ENCODE measurements around the gene ATP10D. TPM values are rescaled to one million over a fixed set of nuclear protein-coding genes. Genes with fewer than 3 reads are reported as not detected.

The ATP10D gene
- total RNA-seq, 1 donor from 2014 or later: 25.2 TPM

DNA sequence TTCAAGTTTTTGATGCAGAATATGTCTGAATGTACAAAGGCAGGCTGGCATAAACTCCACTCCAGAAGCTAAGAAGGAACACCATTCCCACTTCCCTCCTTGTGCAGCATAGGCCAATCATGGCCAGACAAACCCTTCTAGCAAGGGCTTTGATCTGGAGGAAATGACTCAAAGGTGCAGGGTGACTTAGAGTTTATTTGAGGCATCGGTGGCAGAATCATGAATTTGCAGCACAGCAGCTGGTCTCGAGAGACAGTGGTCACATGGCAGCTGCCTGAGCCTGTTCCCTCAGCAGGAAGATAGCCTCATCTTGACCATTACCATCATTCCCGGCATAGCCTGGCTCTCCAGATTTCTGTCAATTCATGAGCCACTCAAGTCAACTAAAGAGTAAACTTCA lies 154.5 kb downstream of the ATP10D start:
- no peak for ATAC-seq
- TF ChIP-seq, protein P1, sequence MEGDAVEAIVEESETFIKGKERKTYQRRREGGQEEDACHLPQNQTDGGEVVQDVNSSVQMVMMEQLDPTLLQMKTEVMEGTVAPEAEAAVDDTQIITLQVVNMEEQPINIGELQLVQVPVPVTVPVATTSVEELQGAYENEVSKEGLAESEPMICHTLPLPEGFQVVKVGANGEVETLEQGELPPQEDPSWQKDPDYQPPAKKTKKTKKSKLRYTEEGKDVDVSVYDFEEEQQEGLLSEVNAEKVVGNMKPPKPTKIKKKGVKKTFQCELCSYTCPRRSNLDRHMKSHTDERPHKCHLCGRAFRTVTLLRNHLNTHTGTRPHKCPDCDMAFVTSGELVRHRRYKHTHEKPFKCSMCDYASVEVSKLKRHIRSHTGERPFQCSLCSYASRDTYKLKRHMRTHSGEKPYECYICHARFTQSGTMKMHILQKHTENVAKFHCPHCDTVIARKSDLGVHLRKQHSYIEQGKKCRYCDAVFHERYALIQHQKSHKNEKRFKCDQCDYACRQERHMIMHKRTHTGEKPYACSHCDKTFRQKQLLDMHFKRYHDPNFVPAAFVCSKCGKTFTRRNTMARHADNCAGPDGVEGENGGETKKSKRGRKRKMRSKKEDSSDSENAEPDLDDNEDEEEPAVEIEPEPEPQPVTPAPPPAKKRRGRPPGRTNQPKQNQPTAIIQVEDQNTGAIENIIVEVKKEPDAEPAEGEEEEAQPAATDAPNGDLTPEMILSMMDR (IDR thresholded peaks at IDR 0.05): no peak
- H3K27me3 ChIP-seq (ENCODE audit: low read depth): no peaks in the 10 kb centered on the region

DNA sequence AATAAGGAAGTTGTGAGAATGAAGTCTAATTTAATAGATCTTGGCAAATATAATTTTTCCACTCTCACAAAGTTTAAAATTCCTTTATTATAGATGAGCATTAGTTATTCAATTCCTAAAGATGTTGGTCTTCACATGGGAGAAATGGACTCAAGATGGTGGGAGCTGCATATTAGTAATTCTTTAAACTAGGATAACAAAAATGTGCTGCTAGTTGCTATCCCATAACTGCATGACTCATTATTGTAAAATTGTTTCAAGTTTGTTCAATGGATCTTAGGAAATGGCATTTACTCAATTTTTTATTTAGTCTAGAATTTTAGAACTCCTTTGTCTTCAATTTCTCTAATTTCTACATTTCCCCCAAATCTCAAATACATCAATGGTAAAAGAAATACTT lies 155.8 kb downstream of the ATP10D start:
- intact Hi-C loops (cut with DNase I): no loop called here
- no peak for ATAC-seq
- H3K9me3 ChIP-seq: no peaks in the 10 kb centered on the region

More for the DNA sequence above, 154.5 kb downstream of the ATP10D start:
- intact Hi-C loops (cut with DNase I): no loop called here
- Histone ChIP-seq H3K4me3 (no peak overlapping the region), H3K4me1 (no peaks in the 10 kb centered on the region), H3K27ac (no peak overlapping the region), H3K36me3 (no peaks in the 10 kb centered on the region), H3K9me3 (no peaks in the 10 kb centered on the region)
- no peak for DNase-seq

DNA sequence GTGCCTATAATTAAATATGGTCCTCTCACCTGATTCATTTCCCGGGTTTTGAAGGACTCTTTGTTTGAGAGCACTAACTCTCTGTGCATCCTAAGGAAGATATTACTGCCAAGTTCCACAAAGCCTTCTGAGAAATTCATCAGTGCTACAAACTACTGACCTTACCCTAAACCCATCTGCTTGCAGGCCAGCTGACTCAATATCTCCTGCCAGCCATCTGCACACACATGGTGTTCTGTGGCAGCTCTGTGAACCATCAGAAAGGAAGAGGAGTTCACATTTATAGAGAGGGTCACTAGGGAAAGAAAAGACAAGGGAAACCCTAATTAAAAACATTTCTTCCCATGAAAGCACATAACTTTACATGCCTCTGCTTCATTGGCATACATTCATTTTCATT lies 156.7 kb downstream of the ATP10D start:
- Histone ChIP-seq H3K27ac (no peak overlapping the region), H3K27me3 (ENCODE audit: low read depth) (no peaks in the 10 kb centered on the region), H3K4me3 (no peak overlapping the region), H3K4me1 (no peaks in the 10 kb centered on the region), H3K36me3 (no peaks in the 10 kb centered on the region), H3K9me3 (no peaks in the 10 kb centered on the region)
- intact Hi-C loops (cut with DNase I): no loop called here
- TF ChIP-seq, protein P1 (IDR thresholded peaks at IDR 0.05): no peak
- ATAC-seq (no peak), DNase-seq (no peak)

More for the DNA sequence above, 155.8 kb downstream of the ATP10D start:
- Histone ChIP-seq H3K4me1 (no peaks in the 10 kb centered on the region), H3K27ac (no peak overlapping the region), H3K4me3 (no peak overlapping the region), H3K36me3 (no peaks in the 10 kb centered on the region), H3K27me3 (ENCODE audit: low read depth) (no peaks in the 10 kb centered on the region)
- DNase-seq: no peak
- TF ChIP-seq, protein P1 (IDR thresholded peaks at IDR 0.05): no peak

DNA sequence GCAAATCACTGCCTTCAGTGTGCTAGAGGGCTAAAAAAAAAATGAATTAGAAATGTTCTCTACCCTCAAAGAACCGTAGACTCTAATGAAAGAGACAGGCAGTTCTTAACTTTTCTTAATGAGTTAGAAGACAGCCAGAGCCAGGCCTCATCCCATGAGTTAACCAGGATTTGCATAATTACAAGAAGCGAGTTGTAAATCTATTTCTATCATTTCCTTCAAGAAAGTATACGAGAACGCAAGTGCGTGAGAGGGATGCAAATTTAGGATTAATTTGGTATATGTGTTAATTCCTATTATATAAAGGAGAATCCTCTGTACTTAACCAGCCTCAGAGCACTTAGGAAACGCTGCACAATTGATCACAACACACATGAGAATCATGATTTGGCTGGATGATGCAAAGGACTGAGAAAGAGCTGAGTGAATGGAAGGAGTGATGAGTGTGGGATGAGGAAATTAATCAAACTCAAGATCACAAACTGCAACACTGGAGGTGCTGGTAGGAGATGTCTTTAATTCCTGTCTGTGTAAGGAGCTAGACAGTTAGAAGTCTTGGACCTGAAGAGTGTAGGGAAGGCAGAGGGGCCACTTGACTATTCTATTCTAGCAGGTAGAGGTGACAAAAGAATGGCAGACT lies 157.2 kb downstream of the ATP10D start:
- TF ChIP-seq, protein P1 (IDR thresholded peaks at IDR 0.05): no peak
- Histone ChIP-seq H3K4me1 (no peaks in the 10 kb centered on the region), H3K27me3 (ENCODE audit: low read depth) (no peaks in the 10 kb centered on the region), H3K4me3 (no peak overlapping the region), H3K9me3 (no peaks in the 10 kb centered on the region), H3K27ac (no peak overlapping the region), H3K36me3 (no peaks in the 10 kb centered on the region)
- ATAC-seq: no peak
- intact Hi-C loops (cut with DNase I): no loop called here
- no peak for DNase-seq

Other genes starting within 250 kb of the ATP10D start
- gene COMMD8, start 21.6 kb upstream of the ATP10D start, total RNA-seq: 14.5 TPM

Data from lower lobe of right lung (tissue), 2 donors.